Smooth muscle cell (in vitro differentiated cells): ENCODE data around the gene ITGB7. TPM values are rescaled to one million over a fixed set of nuclear protein-coding genes. Genes with fewer than 3 reads are reported as not detected.

Experiments
- DNase-seq: peaks from one replicate; lab custom pipeline; 2025; ENCODE audit not compliant: unreplicated experiment; lab: John Stamatoyannopoulos, UW
- H2AFZ ChIP-seq: fragments of 200-600 bp; sonication (generic); 2 replicates; pipeline ENCODE4 v1.6.0; 2016; ENCODE audit warnings: antibody characterized with exemption, low read depth, mild to moderate bottlenecking
- H3F3A ChIP-seq: fragments of 200-600 bp; sonication (generic); 2 replicates; pipeline ENCODE4 v1.6.0; 2017; ENCODE audit warnings: antibody characterized with exemption, low read depth
- H3K27ac ChIP-seq: fragments of 200-600 bp; sonication (generic); 2 replicates; pipeline ENCODE4 v1.5.1; 2016; ENCODE audit warnings: low read depth, mild to moderate bottlenecking
- H3K27me3 ChIP-seq: fragments of 200-600 bp; sonication (generic); 2 replicates; pipeline ENCODE4 v1.6.1; 2016; ENCODE audit warnings: low read depth, mild to moderate bottlenecking
- H3K36me3 ChIP-seq: fragments of 200-600 bp; sonication (generic); 2 replicates; pipeline ENCODE4 v1.5.1; 2016; ENCODE audit warnings: low read depth
- H3K4me1 ChIP-seq: fragments of 200-600 bp; sonication (generic); 2 replicates; pipeline ENCODE4 v1.5.1; 2016; ENCODE audit warnings: low read depth
- H3K4me2 ChIP-seq: fragments of 200-600 bp; sonication (generic); 2 replicates; pipeline ENCODE4 v1.6.0; 2016; ENCODE audit warnings: mild to moderate bottlenecking
- H3K4me3 ChIP-seq: fragments of 200-600 bp; sonication (generic); 2 replicates; pipeline ENCODE4 v1.5.1; 2016; ENCODE audit warnings: mild to moderate bottlenecking
- H3K79me2 ChIP-seq: fragments of 200-600 bp; sonication (generic); 2 replicates; pipeline ENCODE4 v1.6.0; 2016; ENCODE audit warnings: low read depth, mild to moderate bottlenecking
- H3K9ac ChIP-seq: fragments of 200-600 bp; sonication (generic); 2 replicates; pipeline ENCODE4 v1.6.0; 2016; ENCODE audit warnings: low read depth
- H3K9me3 ChIP-seq: fragments of 200-600 bp; sonication (generic); replicated peaks from 2 replicates; pipeline ENCODE4 v1.5.1; 2016; ENCODE audit warnings: low read depth
- H4K20me1 ChIP-seq: fragments of 200-600 bp; sonication (generic); 2 replicates; pipeline ENCODE4 v1.6.0; 2016; ENCODE audit warnings: low read depth
- CTCF ChIP-seq: fragments of 200-600 bp; sonication (generic); IDR thresholded peaks from 2 replicates; pipeline ENCODE4 v1.5.1; 2017; ENCODE audit warnings: borderline replicate concordance, mild to moderate bottlenecking, antibody characterized with exemption; ENCODE audit not compliant: insufficient read depth, poor library complexity, severe bottlenecking
- WGBS: methylation state at CpG from one replicate; pipeline ENCODE4 v1.1.7; 2016; ENCODE audit warnings: low lambda C conversion rate; 5-methylcytosine and 5-hydroxymethylcytosine counted together
- polyA plus RNA-seq: library from polyadenylated mRNA; unstranded; fragments of >200 nt; fragmentation: Nextera tagmentation; extraction: Ambion mirVana; gene quantifications from 2 replicates; pipeline ENCODE4 v1.2.1, GENCODE V29; 2016
- total RNA-seq: library from RNA; depleted of rRNA; stranded (reverse); fragments of >200 nt; gene quantifications from 2 replicates; pipeline ENCODE4 v1.2.3, GENCODE V29; 2014

The ITGB7 gene
- total and polyA plus RNA-seq, 2 experiments from 2014 or later: 5.8 TPM; not detected in 1

- WGBS: 78% methylated on average over 3 of the region's 3 CpGs
- no peak for DNase-seq
- H3K27ac ChIP-seq: no peak overlapping the region
- no peaks in the 10 kb centered on the region for H3F3A ChIP-seq
- peaks cover 7% of the 10 kb centered on the region for H3K79me2 ChIP-seq
- H2AFZ ChIP-seq: no peak overlapping the region
- H3K4me3 ChIP-seq: no peak overlapping the region
- no peak for TF ChIP-seq CTCF
- H3K27me3 ChIP-seq: no peaks in the 10 kb centered on the region
- no peaks in the 10 kb centered on the region for H4K20me1 ChIP-seq
- H3K9ac ChIP-seq: no peak overlapping the region
- no peak overlapping the region for H3K4me2 ChIP-seq
- H3K4me1 ChIP-seq: peaks cover 35% of the 10 kb centered on the region
- no peaks in the 10 kb centered on the region for H3K9me3 ChIP-seq
- no peaks in the 10 kb centered on the region for H3K36me3 ChIP-seq
These were observed 28.1 kb upstream of the ITGB7 start for GRCh38 chr12:53235164-53235563.

- peaks cover 2% of the 10 kb centered on the region for H3F3A ChIP-seq
- no peak overlapping the region for H3K4me3 ChIP-seq
- no peaks in the 10 kb centered on the region for H4K20me1 ChIP-seq
- H3K27me3 ChIP-seq: no peaks in the 10 kb centered on the region
- H3K9me3 ChIP-seq: no peaks in the 10 kb centered on the region
- no peak overlapping the region for H3K9ac ChIP-seq
- no peak overlapping the region for H3K27ac ChIP-seq
- no peaks in the 10 kb centered on the region for H3K36me3 ChIP-seq
- H3K4me1 ChIP-seq: peaks cover 35% of the 10 kb centered on the region
- H3K79me2 ChIP-seq: peaks cover 7% of the 10 kb centered on the region
- peak overlapping the region; percentile 90 for H3K4me2 ChIP-seq
- peak overlapping the region; percentile 23 for H2AFZ ChIP-seq
- 4% methylated on average over 12 of the region's 12 CpGs for WGBS
- no peak for TF ChIP-seq CTCF
- no peak for DNase-seq
These were observed 27.3 kb upstream of the ITGB7 start for GRCh38 chr12:53234271-53234914.

- no peak for DNase-seq
- Histone ChIP-seq H3K9me3 (no peaks in the 10 kb centered on the region), H2AFZ (peak overlapping the region; percentile 42), H3K27ac (no peak overlapping the region), H3K9ac (no peak overlapping the region), H3K36me3 (no peaks in the 10 kb centered on the region), H4K20me1 (no peaks in the 10 kb centered on the region), H3K4me3 (no peak overlapping the region), H3K27me3 (no peaks in the 10 kb centered on the region), H3K79me2 (peaks cover 7% of the 10 kb centered on the region), H3F3A (peaks cover 2% of the 10 kb centered on the region), H3K4me1 (peaks cover 35% of the 10 kb centered on the region), H3K4me2 (peak overlapping the region; percentile 90)
- WGBS: 48% methylated on average over 6 of the region's 7 CpGs
- TF ChIP-seq CTCF: no peak
These were observed 26.6 kb upstream of the ITGB7 start for GRCh38 chr12:53233671-53234121.
